ENCODE data around the gene DNAJA2.
A peak's percentile ranks its signal among the peaks of the same experiment; 100 is the strongest.

DNAJA2 gene

DNA sequence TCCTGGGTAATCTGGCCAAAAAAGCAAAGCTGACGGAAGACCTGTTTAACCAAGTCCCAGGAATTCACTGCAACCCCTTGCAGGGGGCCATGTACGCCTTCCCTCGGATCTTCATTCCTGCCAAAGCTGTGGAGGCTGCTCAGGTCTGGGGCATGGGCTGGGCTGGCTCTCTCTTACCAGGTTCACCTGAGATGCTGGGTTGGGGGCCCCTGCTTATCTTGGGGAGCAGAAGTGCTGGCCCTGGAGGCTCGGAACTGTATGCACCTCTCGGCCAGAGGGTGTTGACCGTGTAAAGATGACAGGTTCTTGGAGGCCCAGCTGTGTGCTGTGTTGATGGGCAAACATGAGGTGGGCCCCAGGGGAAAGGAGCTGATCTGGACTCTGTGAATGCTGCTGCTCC lies 49.1 kb downstream of the DNAJA2 start:
- DNase-seq: no peak

DNA sequence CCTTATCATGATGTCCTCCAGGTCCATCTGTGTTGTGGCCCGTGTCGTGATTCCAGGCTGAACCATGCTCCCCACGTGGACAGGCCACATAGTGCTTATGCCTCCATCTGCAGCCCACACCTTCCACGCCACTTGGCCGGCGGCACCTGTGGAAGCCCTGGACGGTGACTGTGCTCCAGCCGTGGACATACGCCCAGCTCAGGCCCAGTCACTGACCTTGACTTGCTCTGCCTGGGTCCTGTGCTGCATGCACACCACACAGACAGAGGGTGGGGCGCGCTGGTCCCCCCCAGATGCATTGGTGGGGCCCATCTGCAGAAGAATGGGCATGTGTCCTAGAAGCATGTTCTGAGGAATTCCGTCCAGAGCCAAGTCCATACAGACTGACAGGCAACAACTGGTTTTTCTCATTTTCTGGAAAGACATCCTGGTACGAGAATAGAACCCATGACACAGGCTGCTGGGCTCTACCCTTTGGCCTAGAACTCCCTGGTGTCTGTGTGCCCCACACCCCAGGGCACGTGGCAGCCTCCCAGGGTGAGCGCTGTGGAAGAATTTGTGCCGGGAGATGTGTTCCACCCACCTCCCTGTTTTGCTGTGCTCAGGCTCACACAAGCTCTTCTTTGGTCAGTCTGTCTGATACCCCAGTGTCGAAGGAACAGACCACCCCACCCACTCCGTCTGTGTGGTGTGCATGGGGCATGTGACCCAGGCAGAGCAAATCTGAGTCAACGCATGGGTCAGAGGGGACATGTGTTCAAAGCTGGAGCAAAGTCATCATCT lies 49.8 kb downstream of the DNAJA2 start:
- DNase-seq: no peak

DNA sequence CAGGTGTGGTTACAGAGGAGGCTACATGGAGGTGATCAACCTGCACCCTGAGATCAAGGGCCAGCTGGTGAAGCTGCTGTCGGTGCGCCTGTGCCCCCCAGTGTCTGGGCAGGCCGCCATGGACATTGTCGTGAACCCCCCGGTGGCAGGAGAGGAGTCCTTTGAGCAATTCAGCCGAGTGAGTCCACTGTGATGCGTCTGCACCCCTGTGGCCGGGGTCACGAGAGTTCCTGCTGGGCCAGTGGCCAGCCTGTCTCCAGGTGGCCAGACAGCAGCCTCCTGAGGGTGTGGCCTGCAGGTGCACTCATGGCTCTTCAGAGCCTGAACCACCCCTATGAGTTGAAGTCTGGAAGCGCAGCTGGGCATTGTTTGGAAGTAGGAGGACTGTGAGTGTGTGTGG lies 51.2 kb downstream of the DNAJA2 start:
- no peak for DNase-seq

DNA sequence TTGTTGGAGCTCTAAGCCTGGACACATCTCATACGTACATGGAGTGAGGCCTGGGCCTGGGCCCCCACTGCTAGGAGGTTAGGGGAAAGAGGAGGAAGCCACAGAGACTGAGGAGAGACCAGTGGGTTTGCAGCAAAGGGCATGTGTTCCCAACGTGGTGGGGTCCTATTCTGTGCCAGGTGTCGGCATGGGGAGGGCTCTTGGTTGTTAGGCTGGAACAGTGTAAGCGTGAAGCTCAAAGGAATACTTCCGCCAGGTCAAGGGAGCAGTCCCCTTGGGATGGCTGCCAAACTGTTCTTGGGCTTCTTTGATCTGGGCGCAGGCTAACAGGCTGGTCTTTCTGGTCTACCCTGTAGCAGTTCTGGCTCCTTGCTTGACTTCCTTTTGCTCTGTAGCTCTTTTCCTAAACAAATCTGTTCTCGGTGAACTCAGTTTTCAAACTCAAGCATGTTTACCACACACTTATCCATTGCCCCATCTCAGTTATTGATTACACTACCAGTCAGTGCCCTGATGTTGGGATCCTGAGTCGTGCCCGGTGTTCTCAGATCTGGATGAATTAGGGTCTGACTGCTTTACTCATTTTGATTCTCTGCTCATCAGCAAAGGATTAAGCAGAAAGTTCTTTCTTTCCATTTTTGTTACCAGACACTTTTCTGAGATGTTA lies 52.9 kb downstream of the DNAJA2 start:
- DNase-seq: no peak

DNA sequence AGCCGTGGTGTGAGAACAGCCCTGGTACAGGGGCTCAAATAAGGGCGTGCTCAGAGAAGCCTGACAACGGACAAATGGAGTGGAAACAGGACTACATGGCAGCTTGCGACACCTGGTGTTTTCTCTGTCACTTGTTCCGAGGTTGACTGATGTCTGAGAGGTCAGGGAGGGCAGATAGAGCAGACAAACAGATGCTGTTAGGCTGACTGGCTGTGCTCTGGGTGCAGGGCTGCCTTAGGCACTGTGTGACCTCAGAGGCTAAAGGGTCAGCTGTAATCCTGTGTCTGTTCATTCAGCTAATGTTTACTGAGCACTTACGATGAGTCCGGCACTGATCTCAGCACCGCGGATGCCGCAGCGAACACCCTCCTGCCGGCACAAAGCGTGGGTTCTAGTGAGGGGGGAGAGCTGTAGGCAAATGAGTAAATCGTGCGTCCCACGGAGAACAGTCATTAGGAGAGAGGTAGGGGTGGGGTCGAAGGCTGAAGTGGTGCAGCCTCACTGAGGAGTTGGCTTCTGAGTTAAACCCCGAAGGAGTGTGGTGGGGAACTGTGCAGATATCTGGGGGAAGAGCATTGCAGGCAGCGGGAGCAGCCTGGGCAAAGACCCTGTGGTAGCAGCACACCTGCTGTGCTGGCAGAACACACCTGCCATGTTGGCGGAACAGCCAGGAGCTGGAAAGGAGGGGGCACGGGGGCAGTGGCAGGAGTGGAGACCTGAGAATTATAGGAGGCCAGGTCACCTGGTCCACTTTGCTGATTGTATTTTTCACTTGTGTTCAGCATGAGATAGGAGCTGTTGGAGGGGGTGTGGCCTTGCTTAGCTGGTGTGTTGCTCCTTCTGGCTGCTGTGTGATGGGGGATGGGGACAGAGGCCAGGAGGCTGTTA lies 54.3 kb downstream of the DNAJA2 start:
- peak; percentile 18 for DNase-seq

DNA sequence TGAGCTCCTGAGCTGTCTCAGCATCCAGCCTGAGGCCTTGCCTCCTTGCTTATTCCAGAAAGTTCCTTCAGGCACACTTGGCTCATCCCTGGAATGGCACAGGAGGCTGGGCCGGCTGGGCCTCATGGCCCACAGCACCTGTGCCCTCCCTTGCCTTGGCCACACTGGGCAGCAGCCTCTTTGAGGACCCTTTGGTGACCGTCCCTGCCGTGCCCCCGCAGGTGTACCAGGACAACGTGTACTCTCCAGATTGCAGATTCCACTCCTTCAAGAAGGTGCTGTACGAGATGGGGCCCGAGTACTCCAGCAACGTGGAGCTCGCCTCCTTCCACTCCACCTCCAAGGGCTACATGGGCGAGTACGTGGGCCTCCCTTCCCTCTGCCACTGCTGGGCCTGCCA lies 55.1 kb downstream of the DNAJA2 start:
- no peak for DNase-seq

GRCh38 chr16:46916980-46917379 lies 56.5 kb downstream of the DNAJA2 start:
- no peak for DNase-seq

DNA sequence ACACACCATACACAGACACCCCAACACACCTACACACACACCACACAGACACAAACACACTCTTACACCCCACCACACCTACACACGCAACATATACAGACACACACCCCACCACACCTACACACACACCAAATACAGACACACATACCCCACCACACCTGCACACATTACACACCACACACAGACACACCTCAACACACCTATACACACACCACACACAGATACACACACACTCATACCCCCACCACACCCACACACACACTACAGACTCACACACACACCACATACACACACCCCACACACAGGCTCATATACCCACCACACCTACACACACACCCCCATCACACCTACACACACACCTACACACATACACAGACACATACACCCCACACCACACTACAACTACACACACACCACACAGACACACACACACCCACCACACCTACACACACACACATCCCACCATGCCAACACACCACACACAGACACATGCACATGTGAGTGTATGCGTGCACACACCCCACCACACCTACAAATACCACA lies 57.9 kb downstream of the DNAJA2 start:
- no peak for DNase-seq

- DNase-seq: no peak
These were observed 58.8 kb downstream of the DNAJA2 start for GRCh38 chr16:46914556-46915201.

GRCh38 chr16:46911650-46912049 lies 61.8 kb downstream of the DNAJA2 start:
- DNase-seq: no peak

DNA sequence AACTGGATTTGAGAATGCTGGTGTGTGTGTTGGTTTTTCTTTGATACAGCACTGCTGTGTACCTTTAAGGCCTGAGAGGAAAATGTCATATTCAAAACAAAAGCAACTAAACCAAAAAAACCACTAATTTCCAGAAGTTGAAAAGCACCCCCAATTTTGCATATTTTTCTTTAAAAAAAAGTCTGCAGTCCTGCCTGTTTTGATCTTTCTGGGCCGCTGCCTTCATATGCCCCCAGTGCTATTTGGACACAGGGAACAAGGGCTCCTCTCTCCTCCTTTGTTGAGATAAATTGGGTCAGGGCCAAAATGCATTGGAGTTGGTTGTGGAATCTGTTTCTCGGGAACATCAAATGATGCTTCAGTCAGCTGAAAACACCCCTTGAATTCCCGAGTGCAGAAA lies 62.4 kb downstream of the DNAJA2 start:
- DNase-seq: no peak

DNA sequence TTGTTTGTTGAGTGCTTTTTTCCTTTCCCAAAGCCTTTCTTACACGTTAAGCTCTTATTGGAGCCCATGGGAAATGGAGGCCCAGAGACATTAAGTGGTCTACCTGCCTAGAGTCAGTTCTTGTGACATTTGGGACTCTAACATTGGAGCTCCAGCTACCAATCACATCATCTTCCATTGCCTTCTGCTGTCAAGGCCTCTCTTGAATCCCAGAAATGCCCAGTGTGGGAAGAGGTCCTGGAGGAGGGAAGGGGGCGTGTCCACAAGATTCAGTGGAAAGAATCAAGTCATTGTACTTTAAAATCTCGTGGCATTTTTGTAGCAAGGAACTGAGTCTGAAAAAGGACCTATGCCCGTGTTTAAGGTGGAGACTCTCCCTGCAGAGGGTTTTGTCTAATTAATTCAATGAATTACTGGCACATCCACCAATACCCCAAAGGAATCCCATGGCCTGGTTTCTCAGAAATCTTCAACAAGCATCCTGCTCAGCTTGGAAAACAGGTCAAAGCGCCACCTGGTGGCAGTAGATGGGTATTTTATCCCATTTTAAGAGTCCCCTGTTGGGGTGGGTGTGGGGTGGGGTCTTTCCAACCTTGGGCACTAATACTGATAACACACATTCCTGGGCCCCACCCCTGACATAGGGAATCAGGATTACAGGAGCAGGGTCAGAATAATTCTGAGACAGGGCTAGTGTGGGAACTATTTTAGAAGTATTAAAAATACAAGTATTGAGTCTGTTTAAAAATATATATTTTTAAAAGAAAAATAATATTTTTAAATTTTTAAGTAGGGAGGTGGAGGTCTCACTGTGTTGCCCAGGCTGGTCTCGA lies 64.7 kb downstream of the DNAJA2 start:
- peak; percentile 44 for DNase-seq

DNA sequence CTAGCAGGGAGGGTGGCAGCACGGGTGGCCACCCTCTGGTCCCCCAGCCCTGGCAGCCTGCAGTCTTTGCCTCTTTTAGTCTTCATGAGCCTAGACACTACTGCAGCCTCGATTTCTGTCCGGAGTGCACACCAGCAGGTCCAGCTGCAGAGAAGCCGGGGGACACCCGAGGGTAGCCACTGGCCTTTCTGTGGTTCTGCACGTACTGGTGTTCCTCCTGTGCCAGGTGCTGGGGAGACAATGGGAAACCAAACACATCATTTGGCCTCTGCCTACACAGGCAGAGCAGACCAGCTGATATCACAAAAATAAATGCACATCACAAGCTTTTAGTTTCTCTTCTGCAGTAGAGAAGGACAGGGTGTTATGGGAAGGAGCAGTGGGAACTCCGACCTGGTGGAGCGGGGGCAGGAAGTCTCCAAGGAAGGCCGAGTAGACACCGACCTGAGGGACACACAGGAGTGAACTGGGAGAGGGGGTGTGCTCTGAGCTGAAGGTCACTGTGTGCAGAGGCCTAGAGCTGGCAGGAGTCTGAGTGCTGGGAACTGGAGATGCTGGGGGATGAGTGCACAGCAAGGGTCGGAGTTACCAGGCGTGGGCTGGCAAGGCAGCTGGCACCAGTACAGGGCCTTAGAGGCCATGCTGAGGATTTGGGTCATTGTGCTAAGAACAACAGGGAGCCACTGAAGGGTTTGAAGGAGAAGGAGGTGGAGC lies 66.3 kb downstream of the DNAJA2 start:
- DNase-seq: no peak

DNA sequence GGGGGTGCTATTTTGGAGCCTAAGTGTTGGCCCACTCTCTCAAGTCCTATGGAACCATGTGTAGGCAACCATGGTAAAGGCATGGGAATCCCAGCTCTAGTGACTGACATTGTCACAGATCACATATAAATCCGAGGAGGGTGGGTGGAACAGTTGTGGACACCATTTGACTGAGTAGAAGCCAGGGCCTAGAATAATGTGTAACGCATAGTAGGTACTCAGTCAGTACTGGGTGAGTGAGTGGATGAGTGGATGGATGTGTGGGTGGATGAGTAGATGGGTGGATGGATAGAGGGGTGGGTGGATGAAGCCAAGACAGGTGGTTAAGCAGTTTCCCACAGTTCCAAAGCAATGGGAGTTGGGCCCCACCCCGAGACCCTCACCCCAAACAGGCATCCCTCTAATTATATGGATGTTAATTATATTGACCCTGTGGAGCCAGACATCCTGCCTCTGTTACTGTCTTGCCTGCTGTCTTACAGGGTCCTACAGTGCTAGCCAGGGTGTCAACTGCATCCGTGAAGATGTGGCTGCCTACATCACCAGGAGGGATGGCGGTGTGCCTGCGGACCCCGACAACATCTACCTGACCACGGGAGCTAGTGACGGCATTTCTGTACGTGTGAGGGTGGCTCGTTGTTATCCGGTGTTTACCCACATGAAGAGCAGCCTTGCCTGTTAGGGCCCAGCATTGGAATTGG lies 67.0 kb downstream of the DNAJA2 start:
- DNase-seq: no peak
